ENCODE results near the gene RNF11.
"Not testable (repeated sequence)": the region's sequence is repeated elsewhere in the genome, so short reads cannot be mapped to it uniquely, and the experiment has no call there.

DNA sequence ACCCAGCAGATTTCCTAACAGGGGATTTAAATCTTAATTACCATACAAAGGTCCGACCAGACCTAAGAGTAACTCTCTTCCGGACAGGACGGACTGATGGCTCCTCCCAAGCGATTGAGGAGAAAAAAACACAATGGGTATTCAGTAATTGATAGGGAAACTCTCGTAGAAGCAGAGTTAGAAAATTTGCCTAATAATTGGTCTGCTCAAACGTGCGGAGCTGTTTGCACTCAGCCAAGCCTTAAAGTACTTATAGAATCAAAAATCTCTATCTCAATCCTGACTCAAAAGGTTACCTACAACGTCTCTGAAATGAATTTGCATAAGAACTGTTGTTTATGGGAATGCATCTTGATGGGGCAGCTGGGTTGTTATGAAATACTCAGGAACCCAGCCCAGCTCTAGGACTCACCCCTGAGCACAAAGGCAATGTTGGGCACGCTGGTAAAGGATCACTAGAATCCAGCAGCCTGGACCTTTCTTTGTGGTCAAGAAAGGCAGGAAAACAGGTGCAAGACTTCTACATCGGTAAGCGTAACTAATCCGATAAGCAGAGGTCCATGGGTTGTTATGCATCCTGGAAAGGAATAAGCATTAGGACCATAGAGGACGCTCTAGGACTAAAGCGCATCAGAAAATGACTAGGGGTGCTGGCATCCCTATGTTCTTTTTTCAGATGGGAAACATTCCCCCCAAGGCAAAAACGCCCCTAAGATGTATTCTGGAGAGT is 8.7 kb upstream of the RNF11 start:
- TF ChIP-seq, protein P1, sequence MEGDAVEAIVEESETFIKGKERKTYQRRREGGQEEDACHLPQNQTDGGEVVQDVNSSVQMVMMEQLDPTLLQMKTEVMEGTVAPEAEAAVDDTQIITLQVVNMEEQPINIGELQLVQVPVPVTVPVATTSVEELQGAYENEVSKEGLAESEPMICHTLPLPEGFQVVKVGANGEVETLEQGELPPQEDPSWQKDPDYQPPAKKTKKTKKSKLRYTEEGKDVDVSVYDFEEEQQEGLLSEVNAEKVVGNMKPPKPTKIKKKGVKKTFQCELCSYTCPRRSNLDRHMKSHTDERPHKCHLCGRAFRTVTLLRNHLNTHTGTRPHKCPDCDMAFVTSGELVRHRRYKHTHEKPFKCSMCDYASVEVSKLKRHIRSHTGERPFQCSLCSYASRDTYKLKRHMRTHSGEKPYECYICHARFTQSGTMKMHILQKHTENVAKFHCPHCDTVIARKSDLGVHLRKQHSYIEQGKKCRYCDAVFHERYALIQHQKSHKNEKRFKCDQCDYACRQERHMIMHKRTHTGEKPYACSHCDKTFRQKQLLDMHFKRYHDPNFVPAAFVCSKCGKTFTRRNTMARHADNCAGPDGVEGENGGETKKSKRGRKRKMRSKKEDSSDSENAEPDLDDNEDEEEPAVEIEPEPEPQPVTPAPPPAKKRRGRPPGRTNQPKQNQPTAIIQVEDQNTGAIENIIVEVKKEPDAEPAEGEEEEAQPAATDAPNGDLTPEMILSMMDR (IDR thresholded peaks at IDR 0.05; ENCODE audit: insufficient read depth, low read length), result not testable (repeated sequence)
- TF ChIP-seq POLR2AphosphoS5 (IDR thresholded peaks at IDR 0.05; ENCODE audit: low read depth); GABPA (IDR thresholded peaks at IDR 0.05; ENCODE audit: low read depth); SPI1 (IDR thresholded peaks at IDR 0.05; ENCODE audit: borderline replicate concordance, low read depth): not testable (repeated sequence)
- TF ChIP-seq, protein P2, sequence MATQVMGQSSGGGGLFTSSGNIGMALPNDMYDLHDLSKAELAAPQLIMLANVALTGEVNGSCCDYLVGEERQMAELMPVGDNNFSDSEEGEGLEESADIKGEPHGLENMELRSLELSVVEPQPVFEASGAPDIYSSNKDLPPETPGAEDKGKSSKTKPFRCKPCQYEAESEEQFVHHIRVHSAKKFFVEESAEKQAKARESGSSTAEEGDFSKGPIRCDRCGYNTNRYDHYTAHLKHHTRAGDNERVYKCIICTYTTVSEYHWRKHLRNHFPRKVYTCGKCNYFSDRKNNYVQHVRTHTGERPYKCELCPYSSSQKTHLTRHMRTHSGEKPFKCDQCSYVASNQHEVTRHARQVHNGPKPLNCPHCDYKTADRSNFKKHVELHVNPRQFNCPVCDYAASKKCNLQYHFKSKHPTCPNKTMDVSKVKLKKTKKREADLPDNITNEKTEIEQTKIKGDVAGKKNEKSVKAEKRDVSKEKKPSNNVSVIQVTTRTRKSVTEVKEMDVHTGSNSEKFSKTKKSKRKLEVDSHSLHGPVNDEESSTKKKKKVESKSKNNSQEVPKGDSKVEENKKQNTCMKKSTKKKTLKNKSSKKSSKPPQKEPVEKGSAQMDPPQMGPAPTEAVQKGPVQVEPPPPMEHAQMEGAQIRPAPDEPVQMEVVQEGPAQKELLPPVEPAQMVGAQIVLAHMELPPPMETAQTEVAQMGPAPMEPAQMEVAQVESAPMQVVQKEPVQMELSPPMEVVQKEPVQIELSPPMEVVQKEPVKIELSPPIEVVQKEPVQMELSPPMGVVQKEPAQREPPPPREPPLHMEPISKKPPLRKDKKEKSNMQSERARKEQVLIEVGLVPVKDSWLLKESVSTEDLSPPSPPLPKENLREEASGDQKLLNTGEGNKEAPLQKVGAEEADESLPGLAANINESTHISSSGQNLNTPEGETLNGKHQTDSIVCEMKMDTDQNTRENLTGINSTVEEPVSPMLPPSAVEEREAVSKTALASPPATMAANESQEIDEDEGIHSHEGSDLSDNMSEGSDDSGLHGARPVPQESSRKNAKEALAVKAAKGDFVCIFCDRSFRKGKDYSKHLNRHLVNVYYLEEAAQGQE (IDR thresholded peaks at IDR 0.05; ENCODE audit: insufficient replicate concordance, low read depth), result not testable (repeated sequence)

All from HL-60 (cell line).